SW 1271 (cell line): Measurements from ENCODE around the gene TMA7B.
"Not testable (repeated sequence)": the region's sequence is repeated elsewhere in the genome, so short reads cannot be mapped to it uniquely, and the experiment has no call there.

ENCODE experiments used
- DNase-seq, 2 experiments: peaks; one replicate each; lab custom pipeline; 2025; lab: John Stamatoyannopoulos, UW

The TMA7B gene

GRCh38 chr22:39932918-39933649 lies 27.1 kb upstream of the TMA7B start:
- DNase-seq, result peak in 1 of 2 experiments; percentile 1

- no peak for DNase-seq
Observed at GRCh38 chr22:39933741-39934140, 26.5 kb upstream of the TMA7B start.

GRCh38 chr22:39935116-39935515 lies 25.1 kb upstream of the TMA7B start:
- no peak for DNase-seq

- DNase-seq, result no peak
Observed at GRCh38 chr22:39935612-39936011, 24.6 kb upstream of the TMA7B start.

GRCh38 chr22:39936523-39937145 lies 23.6 kb upstream of the TMA7B start:
- no peak for DNase-seq

- DNase-seq, result no peak
Observed at GRCh38 chr22:39937906-39938305, 22.3 kb upstream of the TMA7B start.

- no peak for DNase-seq
Observed at GRCh38 chr22:39938509-39939111, 21.6 kb upstream of the TMA7B start.

- no peak for DNase-seq
Observed at GRCh38 chr22:39939830-39940229, 20.4 kb upstream of the TMA7B start.

- DNase-seq, result no peak
Observed at GRCh38 chr22:39940757-39941305, 19.4 kb upstream of the TMA7B start.

- DNase-seq, result no peak
Observed at GRCh38 chr22:39941601-39942000, 18.6 kb upstream of the TMA7B start.

GRCh38 chr22:39942439-39943230 lies 17.6 kb upstream of the TMA7B start:
- DNase-seq, result no peak

- no peak for DNase-seq
Observed at GRCh38 chr22:39943337-39943736, 16.9 kb upstream of the TMA7B start.

- DNase-seq, result no peak
Observed at GRCh38 chr22:39943953-39944872, 16.0 kb upstream of the TMA7B start.

- no peak for DNase-seq
Observed at GRCh38 chr22:39946126-39946502, 14.1 kb upstream of the TMA7B start.

GRCh38 chr22:39946503-39947219 lies 13.5 kb upstream of the TMA7B start:
- no peak for DNase-seq

- no peak for DNase-seq
Observed at GRCh38 chr22:39947220-39948216, 12.7 kb upstream of the TMA7B start.

- no peak for DNase-seq
Observed at GRCh38 chr22:39949964-39950737, 10.0 kb upstream of the TMA7B start.

GRCh38 chr22:39951603-39952293 lies 8.4 kb upstream of the TMA7B start:
- not testable (repeated sequence) for DNase-seq
